Stimulated activated CD4-positive, alpha-beta T cell treated with anti-CD3 and anti-CD28 coated beads, TNF-alpha, amount 100 ng/mL, for 4 hours (primary cell): Measurements from ENCODE around the gene INTS6L.

ENCODE experiments used
- DNase-seq, 3 experiments: peaks; one replicate each; pipeline ENCODE4 v3.0.0-alpha.2; 2020; ENCODE audit warnings: low read depth in 3 of 3

The INTS6L gene, protein sequence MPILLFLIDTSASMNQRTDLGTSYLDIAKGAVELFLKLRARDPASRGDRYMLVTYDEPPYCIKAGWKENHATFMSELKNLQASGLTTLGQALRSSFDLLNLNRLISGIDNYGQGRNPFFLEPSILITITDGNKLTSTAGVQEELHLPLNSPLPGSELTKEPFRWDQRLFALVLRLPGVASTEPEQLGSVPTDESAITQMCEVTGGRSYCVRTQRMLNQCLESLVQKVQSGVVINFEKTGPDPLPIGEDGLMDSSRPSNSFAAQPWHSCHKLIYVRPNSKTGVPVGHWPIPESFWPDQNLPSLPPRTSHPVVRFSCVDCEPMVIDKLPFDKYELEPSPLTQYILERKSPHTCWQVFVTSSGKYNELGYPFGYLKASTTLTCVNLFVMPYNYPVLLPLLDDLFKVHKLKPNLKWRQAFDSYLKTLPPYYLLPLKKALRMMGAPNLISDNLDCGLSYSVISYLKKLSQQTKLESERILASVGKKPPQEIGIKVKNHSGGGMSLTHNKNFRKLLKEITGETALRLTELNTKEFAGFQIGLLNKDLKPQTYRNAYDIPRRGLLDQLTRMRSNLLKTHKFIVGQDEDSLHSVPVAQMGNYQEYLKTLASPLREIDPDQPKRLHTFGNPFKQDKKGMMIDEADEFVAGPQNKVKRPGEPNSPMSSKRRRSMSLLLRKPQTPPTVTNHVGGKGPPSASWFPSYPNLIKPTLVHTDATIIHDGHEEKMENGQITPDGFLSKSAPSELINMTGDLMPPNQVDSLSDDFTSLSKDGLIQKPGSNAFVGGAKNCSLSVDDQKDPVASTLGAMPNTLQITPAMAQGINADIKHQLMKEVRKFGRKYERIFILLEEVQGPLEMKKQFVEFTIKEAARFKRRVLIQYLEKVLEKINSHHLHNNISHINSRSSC

DNA sequence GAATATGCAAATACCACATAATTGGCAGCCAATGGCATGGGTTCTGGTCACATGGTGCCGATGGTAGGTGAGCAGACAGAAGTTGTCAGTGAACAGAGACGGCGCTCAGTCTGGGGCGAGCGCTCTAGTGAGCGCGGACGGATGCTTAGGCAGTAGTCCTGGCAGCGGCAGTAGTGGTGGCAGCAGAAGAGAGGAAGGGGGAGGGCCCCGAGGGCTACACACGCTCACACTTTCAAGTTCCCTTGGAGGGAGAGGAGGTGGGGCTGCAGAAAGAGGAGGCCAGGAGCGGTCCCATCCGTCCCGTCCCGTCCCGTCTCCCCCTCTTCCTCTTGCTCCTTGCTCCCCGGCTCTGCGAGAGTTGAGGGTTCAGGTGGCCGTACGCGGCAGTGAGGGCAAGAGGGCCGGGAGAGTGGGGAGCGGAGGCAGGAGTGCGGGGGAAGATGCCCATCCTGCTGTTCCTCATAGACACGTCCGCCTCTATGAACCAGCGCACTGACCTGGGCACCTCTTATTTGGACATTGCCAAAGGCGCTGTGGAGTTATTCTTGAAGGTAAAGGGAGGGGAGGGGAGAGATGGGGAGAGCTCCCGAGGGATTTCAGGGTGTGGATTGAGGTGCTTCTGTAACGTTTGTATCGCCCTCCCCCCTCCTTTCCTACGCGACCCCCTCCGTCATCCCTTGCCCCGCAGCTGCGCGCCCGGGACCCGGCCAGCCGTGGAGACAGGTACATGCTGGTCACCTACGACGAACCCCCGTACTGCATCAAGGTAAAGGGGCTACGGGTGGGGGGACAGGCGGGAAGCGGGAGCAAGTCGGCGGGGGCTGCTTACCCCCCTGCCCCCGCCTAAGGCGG lies at the start of gene INTS6L:
TSS of gene INTS6L (plus strand) at position 108 of the 852 bp plus-strand sequence. CDS start at position 441, 333 bp downstream.
- peak; percentile 35 to 75 (median 68) for DNase-seq

DNA sequence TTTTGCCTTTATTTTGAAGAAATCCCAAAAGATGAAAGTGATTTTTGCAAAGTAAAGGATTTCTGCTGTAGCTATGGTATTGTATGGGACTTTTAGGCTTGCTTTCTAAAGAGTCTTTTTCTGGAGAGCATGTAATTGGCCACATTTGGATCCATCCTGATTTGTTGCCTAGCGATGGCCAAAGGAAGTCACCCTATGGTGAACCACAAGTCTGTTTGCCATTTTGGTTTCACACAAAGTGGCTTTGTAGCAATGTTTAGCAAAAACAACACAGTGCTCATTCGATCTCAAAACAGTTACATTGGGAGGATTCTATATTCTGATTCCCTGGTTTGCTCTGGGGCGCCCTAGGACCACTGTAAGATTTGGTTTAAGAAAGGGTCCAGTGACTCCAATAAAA lies 44.1 kb upstream of the INTS6L start:
- no peak for DNase-seq

DNA sequence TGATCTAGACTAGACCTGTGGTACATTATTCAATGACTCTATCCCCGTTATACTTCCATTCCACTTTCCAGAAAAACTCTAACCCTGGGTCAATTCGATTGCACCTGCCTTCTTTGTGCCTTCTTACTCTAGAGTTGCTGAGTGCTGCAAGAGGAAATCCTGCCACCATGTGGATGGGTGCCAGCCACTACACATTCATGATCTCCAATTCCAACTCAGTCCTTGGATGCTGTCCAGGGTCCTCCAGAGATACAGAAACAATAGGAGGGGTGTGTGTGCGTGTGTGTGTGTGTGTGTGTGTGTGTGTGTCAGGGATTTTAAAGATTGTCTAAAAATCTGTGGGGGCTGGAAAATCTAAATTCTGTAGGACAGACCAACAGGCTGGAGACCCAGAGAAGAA lies 42.9 kb upstream of the INTS6L start:
- DNase-seq: no peak

DNA sequence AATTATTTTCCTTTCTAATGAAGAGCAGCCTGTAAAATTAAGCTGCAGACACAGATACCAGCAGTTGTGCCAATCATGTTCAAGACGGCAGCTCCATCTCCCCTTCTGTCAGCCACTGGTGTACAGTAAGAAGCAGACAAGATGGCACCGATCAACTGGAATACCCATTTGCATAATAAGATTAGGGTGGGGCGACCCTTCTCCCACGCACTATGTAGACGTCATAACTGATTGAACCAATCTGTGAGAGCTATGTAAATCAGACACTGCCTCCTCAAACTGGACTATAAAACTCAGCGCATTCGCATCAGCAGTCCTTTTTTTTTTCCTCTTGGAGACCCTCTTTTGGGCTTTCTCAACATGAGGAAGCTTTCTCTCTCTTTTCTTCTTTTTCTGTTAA lies 40.4 kb upstream of the INTS6L start:
- no peak for DNase-seq

DNA sequence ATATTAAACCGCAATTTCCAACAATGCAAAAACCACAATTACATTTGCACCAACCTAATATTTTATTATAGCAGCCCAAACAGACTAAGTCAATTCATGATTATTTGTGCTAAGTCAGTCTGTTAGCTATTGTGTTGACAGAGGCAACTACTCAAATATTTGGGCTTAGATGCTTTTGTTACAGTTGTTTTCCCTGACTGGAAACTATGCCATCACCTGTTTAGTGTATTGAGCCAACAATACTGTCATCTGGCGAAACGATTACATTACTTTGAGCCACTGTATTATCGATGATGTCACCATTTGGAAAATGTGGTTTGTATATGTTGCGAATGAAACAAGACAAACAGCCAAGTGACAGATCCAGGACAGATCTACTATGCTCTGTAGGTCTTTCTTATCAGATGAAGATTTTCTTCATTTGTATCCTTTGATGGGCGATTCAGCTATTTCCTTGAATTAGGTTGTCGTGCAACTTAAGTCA lies 38.7 kb upstream of the INTS6L start:
- DNase-seq: no peak

DNA sequence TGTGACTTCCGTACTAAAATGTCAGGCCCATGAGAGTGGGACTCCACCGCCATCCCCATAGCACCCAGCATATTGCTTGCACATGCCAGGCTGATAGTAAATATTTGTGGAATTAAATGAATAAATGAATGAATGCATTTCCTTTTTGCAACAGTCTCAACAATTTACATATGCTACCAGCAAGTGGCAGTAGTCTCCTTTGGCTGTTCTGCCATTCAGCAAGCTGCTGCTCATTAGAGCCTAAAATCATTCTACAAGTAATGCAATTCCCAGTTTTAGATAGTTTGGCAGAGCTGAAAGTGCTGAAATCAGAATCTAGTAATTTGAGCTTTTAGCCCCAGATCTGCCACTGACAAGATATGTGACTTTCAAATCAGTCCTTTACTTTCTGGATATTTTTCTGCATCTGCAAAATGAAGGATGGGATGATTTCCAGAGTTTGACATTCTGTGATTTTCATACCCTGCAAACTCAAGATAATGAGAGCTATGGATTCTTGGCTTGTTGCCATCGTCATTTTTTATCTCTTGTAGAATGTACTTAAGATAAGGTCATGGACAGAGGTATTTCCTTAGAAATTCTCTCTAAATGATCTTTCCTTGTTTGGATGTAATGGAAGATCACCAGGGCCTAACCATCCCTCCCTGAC lies 35.7 kb upstream of the INTS6L start:
- DNase-seq: no peak

DNA sequence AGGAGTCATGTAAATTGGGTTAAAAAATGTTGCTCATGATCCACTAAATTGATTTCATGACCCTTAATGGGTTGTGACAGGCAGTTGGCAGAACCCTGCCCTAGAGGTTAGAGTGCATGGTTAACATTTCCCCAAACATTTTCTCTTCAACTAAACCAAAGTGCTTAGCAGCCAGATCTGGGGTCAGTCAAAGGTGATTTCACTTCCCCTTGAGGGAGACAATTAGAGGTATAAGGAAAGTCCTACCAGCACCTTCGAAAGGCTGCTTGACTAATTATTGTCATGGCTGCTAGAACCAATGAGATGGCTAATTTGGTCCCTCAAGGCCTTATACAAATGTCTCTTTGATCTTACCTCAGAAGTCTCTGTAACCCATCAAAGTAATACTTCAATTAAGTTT lies 30.9 kb upstream of the INTS6L start:
- no peak for DNase-seq

DNA sequence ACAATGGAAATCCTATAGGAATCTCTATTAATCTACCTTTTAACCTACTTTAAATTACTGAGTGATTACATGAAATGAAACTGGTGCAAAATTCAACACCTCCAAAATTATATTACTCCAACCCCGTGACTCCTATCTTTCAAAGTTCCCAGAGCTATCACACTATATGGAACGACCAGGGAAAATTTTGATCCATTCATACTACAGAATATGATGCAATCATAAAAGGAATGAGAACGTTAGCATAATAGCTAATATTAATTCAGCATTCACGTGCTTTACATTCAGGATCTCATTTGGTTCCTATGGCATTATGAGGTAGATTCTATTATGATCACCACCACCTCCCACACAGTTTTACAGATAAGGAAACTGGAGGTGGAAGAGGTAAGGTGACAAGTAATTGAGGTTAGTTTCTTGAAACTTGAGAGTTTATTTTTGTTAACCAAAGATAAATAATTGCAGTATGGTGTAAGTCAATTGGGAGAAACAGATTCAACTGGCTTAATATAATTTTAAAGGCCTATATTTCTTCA lies 29.4 kb upstream of the INTS6L start:
- no peak for DNase-seq

DNA sequence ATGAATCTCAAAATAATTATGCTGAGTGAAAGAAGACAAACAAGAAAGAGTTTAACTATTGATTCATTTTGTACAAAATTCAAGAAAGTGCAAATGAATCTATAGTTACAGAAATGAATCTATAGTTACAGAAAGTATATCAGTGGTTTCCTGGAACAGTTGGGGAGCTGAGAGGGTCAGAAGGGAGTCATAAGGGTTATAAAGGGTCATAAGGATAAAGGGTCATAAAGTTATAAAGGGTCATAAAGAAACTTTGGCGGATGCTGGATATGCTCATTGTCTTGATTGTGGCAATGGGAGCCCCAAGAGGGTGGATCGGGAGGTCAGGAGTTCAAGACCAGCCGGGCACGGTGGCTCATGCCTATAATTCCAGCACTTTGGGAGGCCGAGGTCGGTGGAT lies 26.0 kb upstream of the INTS6L start:
- DNase-seq: no peak

DNA sequence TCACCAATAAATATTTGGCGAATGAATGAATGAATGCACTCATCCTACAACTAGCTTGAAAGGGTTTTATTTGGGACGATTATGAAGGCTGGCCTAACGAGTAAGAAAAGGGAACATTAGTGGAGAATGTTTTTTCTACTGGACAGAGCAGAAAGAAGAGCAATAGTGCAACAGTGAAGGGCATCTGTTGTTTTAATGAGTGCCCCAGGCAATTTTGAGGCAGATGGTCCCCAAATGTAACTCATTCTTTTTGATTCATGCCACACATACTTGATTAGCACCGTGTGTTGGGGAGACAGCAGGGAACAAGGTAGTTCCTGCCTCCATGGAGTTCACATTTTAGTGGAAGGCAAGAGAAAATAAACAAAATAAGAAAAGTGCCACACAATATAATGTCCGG lies 22.7 kb upstream of the INTS6L start:
- DNase-seq: no peak

DNA sequence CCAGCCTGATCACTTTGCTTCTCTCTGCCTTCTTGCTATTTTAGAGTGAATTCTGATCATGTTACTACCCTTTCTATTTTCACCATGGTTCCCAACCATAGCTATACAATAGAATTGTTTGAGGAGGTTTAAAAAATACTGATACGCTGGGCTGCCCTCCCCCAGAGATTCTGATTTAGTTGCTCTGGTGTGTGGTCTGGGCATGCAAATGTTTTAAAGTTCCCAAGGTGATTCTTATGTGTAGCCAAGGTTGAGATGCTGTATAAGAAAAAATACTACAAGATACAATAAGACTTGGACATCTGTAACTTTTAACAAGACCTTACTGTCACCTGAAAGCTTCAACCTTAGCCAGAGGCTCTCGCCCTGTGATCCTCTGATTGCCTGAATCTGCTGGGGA lies 22.2 kb upstream of the INTS6L start:
- DNase-seq: no peak

DNA sequence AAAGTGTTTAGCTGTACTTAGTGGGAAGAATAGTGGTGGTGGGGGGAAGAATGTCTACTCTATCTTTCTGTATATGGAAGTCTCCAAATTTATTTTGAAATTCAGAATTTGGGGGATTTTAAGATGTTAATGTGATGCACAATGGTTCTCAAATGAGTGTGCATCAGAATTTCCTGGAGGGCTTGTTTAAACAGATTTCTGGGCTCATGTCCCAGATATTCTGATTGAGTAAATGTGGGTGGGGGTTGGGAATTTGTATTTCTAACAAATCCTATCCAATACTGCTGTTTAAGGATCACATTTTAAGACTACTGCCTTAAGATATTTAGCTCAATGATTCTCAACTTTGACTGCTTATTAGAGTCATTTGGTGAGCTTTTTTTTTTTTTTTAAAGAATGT lies 15.1 kb upstream of the INTS6L start:
- no peak for DNase-seq

DNA sequence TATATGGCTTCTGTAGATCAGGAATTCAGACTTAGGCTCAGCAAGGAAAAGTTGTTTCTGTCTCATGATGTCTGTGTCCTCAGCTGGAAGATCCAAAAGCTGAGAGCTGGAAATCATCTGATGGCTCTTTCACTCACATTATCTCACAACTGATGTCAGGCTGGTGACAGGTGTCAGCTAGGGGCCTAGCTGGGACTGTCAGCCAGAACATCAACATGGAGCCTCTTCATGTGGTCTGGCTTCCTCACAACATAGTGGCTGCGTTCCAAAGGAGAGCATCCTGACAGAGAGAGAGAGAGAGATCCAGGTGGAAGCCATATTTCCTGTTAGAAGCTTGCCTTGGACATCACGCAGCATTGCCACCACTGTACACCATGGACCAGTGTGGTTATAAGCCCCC lies 10.6 kb upstream of the INTS6L start:
- no peak for DNase-seq

DNA sequence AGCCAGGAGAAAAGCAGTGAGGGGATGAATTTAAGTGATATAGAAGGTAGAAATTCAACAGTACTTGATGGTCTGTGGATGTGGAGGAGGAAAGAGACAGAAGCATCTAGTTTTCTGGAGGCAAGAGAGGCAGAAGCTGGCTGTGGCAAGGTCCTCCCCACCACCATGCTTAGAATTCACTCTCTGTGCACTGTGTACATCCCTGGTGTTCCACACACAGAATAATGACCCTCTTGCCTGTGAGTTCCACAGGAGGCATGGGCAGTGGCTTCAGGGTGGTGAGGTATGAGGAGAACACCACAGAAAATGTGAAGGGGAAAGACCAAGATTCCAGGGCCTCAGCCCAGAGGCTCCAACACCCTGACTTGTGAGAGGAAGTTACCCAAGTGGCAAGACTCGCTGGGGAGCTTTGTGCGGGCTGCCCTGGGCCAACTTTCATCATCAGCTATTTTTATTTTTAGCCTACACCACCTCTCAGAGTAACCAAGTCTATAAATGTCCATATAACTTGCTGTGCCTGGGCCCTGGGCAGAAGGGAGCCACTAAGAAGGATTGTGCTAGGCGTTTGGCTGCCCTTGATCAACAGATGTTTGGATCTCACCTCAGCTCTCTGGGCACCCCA lies 7.8 kb upstream of the INTS6L start:
- DNase-seq: no peak

DNA sequence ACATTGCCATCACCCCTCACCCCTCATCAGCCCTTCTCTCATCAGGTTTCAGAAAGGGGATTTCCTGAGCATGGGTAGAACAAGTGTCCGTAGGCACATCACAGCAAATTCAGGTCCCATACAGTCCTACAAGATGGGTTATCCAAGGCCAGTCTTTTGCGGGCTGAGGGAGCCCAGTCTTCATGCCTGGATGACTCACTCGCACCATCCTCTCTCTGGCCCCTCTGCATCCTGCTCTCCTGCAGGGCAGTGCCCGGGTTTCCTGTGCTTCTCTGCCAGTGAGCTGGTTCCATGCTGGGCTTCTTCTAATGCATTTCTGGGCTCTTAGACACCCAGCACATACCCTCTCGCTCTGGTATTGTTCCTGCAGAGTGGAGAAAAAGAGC lies 7.3 kb upstream of the INTS6L start:
- DNase-seq: no peak

DNA sequence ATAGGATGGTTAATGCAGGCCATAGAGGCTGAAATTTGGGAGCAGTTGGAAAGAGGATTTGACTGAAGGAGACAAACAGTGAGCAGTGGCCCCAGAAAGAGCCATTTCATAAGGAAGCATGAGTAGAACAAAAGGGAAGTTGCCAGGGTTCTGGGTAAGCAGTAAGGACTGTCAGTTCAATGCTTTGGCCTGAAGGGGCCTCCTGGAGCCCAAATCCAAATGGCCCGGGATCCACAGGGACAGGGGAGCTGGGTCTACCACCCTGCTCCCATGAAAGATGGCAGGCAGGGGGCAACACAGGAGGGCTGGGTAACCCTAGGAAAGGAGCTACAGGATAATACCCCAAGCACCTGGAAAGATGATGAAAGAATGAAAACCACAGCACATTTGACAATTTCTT lies 4.1 kb upstream of the INTS6L start:
- no peak for DNase-seq

DNA sequence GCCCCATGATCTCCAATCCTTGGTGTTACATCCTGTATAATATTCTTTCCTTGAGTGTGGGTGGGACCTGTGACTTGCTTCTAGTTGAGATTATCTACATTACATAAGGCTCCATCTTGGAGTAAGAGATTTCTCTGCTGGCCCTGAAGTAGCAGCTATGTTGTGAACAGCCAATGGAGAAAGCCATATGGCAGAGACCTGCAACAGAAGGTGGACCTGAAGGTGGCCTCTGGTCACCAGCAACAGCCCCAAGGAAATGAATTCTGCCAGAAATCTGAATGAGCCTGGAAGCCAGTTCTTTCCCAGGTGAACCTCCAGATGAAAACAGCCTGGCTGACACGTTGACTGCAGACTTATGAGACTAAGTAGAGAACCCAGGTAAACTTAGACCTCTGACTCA lies 2.3 kb upstream of the INTS6L start:
- DNase-seq: no peak

DNA sequence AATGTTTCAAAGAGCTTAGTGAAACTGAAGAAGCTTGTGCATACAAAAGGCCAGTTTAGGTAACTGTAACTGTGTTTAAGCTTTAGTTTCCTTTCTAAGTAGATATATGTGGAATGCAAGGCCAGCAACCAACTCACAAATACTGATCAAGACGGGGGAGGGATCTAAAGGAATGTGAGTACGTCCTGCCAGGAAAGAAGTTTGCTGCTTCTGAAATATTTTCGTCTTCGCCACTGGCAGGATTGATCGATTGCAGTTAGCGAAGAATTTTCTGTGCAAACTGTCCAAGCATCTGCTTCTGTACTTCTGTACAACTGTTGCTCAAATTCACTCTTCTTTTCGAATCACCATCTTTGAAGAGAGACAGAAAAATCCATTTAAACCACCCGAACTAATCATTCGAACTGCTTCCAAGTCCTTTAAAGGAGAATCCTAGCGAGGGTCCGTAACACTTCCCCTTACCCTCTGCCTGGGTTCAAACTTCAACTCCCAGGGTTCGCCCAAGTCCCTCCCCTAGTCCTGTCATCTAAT lies 373 bp upstream of the INTS6L start:
- DNase-seq: no peak

DNA sequence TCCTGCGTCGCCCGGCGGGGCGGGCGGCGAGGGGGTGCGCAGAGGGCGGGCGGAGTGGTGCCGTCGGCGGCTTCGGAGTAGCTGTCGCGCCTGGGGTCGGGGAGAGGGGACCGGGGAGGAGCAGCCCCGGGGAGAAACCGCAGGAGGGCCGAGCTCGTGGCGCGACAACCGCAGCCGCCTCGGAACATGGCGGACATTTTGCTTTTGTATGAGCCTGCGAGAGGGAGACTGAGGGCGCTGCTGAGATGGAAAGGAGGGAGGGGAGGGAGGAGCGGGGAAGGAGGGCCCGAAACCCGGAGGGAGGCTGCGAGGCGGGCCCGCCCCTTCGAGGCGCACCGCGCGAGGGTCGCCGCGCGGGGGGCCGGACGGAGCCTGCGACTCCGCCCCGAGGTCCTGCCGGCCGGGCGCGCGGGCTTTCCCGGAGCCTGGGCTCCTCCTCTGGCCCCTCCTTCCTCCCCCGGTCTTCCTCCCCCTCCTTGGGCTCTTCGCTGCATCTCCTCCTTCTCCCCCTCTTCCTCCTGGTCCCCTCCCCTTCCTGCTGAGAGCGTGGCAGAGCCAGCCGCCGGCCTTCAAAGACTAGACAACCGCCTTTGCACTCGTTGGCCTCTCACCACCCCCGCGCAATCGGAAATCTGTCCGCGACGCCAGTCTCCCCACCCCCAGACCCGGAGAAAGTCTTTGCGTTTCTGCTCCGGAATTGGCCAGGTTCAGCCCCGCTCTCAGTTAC lies 1.1 kb downstream of the INTS6L start:
- peak; percentile 44 to 68 (median 63) for DNase-seq

DNA sequence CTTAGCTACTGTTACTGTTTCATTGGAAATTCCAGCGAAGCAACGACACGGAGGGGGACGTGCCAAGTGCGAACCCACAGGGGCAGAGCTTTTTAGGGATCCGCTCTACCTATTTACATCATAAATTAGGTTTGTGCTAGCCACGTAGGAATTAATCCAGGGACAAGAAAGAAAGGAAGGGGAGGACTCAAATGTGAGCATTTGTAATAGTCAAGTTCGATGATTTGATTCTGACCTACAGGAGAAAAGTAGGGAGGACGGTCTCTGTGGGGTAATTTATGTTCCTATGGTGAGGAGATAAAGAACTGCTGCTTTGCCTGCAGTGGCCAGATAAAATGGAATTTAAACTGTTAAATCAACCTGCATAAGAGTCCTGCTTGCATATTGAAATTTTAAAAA lies 1.7 kb downstream of the INTS6L start:
- DNase-seq: no peak
